Aorta (tissue), 5 donors: ENCODE results near the gene ASPHD1. TPM values are rescaled to one million over a fixed set of nuclear protein-coding genes. Genes with fewer than 3 reads are reported as not detected.
"Not testable (repeated sequence)": the region's sequence is repeated elsewhere in the genome, so short reads cannot be mapped to it uniquely, and the experiment has no call there.

Experiments used
- ATAC-seq: fragments of 200-7000 bp; cut with Tn5 transposase; one replicate; pipeline ENCODE4 v1.9.1; 2022; ENCODE audit warnings: moderate library complexity; ENCODE audit not compliant: low FRiP score
- DNase-seq, 2 donors: peaks; one replicate each; pipeline ENCODE4 v3.0.0-alpha.2; 2020
- H3K27ac ChIP-seq, 2 donors: one replicate each; pipeline ENCODE4 v1.5.1; 2013; ENCODE audit warnings: low read length in 2 of 2, mild to moderate bottlenecking in 2 of 2, moderate library complexity in 2 of 2, control low read depth in 1 of 2, inconsistent platforms in 1 of 2, low read depth in 1 of 2
- H3K27me3 ChIP-seq, 2 donors: one replicate each; pipeline ENCODE4 v1.6.1; 2013; ENCODE audit warnings: control low read depth in 1 of 2, low read length in 1 of 2, mild to moderate bottlenecking in 1 of 2, moderate library complexity in 1 of 2; ENCODE audit not compliant: insufficient read depth in 2 of 2, control insufficient read depth in 1 of 2
- H3K36me3 ChIP-seq, 2 donors: one replicate each; pipeline ENCODE4 v1.6.1; 2013; ENCODE audit warnings: control low read depth in 1 of 2, low read length in 1 of 2, mild to moderate bottlenecking in 1 of 2; ENCODE audit not compliant: insufficient read depth in 2 of 2, control insufficient read depth in 1 of 2
- H3K4me1 ChIP-seq, 2 donors: one replicate each; pipeline ENCODE4 v1.6.1; 2013; ENCODE audit warnings: low read length in 2 of 2, control low read depth in 1 of 2, mild to moderate bottlenecking in 1 of 2, moderate library complexity in 1 of 2; ENCODE audit not compliant: insufficient read depth in 2 of 2, control insufficient read depth in 1 of 2
- H3K4me3 ChIP-seq, 2 donors: one replicate each; pipeline ENCODE4 v1.5.1; 2013; ENCODE audit warnings: low read length in 2 of 2, control low read depth in 1 of 2, mild to moderate bottlenecking in 1 of 2
- H3K9me3 ChIP-seq: one replicate; pipeline ENCODE4 v1.6.1; 2013; ENCODE audit warnings: mild to moderate bottlenecking, low read length; ENCODE audit not compliant: control insufficient read depth
- WGBS, 2 donors: extraction: QIAGEN DNeasy Blood & Tissue Kit; methylation state at CpG; one replicate each; pipeline ENCODE4 v1.1.7; 2013; 5-methylcytosine and 5-hydroxymethylcytosine counted together
- intact Hi-C, 2 donors: fragments of 100-400 bp; cut with DNase I; formaldehyde crosslinking; loops; one replicate each; pipeline versions ENCODE4 v1.14.2 to v1.15.0; 2022
- polyA plus RNA-seq, 2 donors: library from polyadenylated mRNA; stranded (reverse); fragments of 200-250 nt; gene quantifications; one replicate each; pipeline ENCODE4 v1.2.3, GENCODE V29; 2013
- total RNA-seq, 2 donors: library from RNA; stranded (reverse); fragmentation: NEBNext Ultra II Directional; extraction: Animal tissue kit (Norgen Biotek cat#: 25700); gene quantifications; one replicate each; pipeline ENCODE4 v1.2.1, GENCODE V29; 2021
- donor health status: healthy with polysubstance abuse.
- donor health status: Bipolar disorder and iron deficiency.
- donor health status: DM: no; HTN: no; CAD: no.
- donor health status: DM: no; HTN: no; CAD: no.
- donor health status: DM: yes; HTN: yes; CAD: no.

Gene ASPHD1
- total and polyA plus RNA-seq, 4 donors: 0.39 to 0.48 (median 0.46) TPM; not detected in 1

GRCh38 chr16:29873319-29873718 is 27.0 kb upstream of the ASPHD1 start:
- intact Hi-C loops: no loop called here

GRCh38 chr16:29875206-29875605 is 25.1 kb upstream of the ASPHD1 start:
- H3K27ac ChIP-seq: no peak overlapping the region
- no peaks in the 10 kb centered on the region for H3K9me3 ChIP-seq
- ATAC-seq (no peak), DNase-seq (no peak)
- intact Hi-C loops: no loop called here
- H3K27me3 ChIP-seq: no peaks in the 10 kb centered on the region
- 91 to 96% methylated on average over 6 of the region's 6 CpGs for WGBS, 2 donors
- H3K4me3 ChIP-seq: no peak overlapping the region
- H3K4me1 ChIP-seq: no peaks in the 10 kb centered on the region
- H3K36me3 ChIP-seq: no peaks in the 10 kb centered on the region

More at GRCh38 chr16:29873319-29873718, 27.0 kb upstream of the ASPHD1 start:
- Histone ChIP-seq H3K36me3 (no peaks in the 10 kb centered on the region), H3K4me3 (no peak overlapping the region), H3K27ac (no peak overlapping the region), H3K27me3 (no peaks in the 10 kb centered on the region), H3K4me1 (no peaks in the 10 kb centered on the region), H3K9me3 (no peaks in the 10 kb centered on the region)
- ATAC-seq (no peak), DNase-seq (no peak)
- WGBS, 2 donors: 91 to 93% methylated on average over 26 of the region's 26 CpGs

GRCh38 chr16:29876217-29876593 is 24.1 kb upstream of the ASPHD1 start:
- no peaks in the 10 kb centered on the region for H3K36me3 ChIP-seq
- DNase-seq (no peak), ATAC-seq (no peak)
- no peaks in the 10 kb centered on the region for H3K4me1 ChIP-seq
- intact Hi-C loops: no loop called here
- H3K9me3 ChIP-seq: no peaks in the 10 kb centered on the region
- H3K4me3 ChIP-seq: no peak overlapping the region
- H3K27ac ChIP-seq: no peak overlapping the region
- H3K27me3 ChIP-seq: no peaks in the 10 kb centered on the region
- 27 to 35% methylated on average over 18 of the region's 18 CpGs for WGBS, 2 donors

GRCh38 chr16:29876594-29877249 is 23.6 kb upstream of the ASPHD1 start:
- Histone ChIP-seq H3K4me3 (no peak overlapping the region), H3K27me3 (no peaks in the 10 kb centered on the region)
- 5 to 10% methylated on average over 44 to 45 of the region's 45 CpGs for WGBS, 2 donors

GRCh38 chr16:29877266-29877961 is 22.9 kb upstream of the ASPHD1 start:
- no peaks in the 10 kb centered on the region for H3K9me3 ChIP-seq
- DNase-seq (no peak), ATAC-seq (no peak)
- H3K27me3 ChIP-seq: no peaks in the 10 kb centered on the region
- no peaks in the 10 kb centered on the region for H3K4me1 ChIP-seq
- WGBS, 2 donors: 10 to 16% methylated on average over 28 of the region's 28 CpGs
- no peak overlapping the region for H3K27ac ChIP-seq
- intact Hi-C loops: no loop called here
- H3K36me3 ChIP-seq: no peaks in the 10 kb centered on the region
- no peak overlapping the region for H3K4me3 ChIP-seq

More at GRCh38 chr16:29876594-29877249, 23.6 kb upstream of the ASPHD1 start:
- Histone ChIP-seq H3K36me3 (no peaks in the 10 kb centered on the region), H3K27ac (no peak overlapping the region), H3K4me1 (no peaks in the 10 kb centered on the region), H3K9me3 (no peaks in the 10 kb centered on the region)
- ATAC-seq: no peak
- intact Hi-C loops: no loop called here
- no peak for DNase-seq

GRCh38 chr16:29878172-29878571 is 22.1 kb upstream of the ASPHD1 start:
- H3K9me3 ChIP-seq: no peaks in the 10 kb centered on the region
- no peaks in the 10 kb centered on the region for H3K4me1 ChIP-seq
- WGBS, 2 donors: 87 to 92% methylated on average over 14 of the region's 14 CpGs
- no peaks in the 10 kb centered on the region for H3K36me3 ChIP-seq
- H3K27me3 ChIP-seq: no peaks in the 10 kb centered on the region
- DNase-seq (no peak), ATAC-seq (no peak)
- intact Hi-C loops: no loop called here
- no peak overlapping the region for H3K4me3 ChIP-seq
- no peak overlapping the region for H3K27ac ChIP-seq

- no peaks in the 10 kb centered on the region for H3K4me1 ChIP-seq
- no peak overlapping the region for H3K4me3 ChIP-seq
- no peak for DNase-seq
- no peak overlapping the region for H3K27ac ChIP-seq
- 92 to 96% methylated on average over 3 of the region's 3 CpGs for WGBS, 2 donors
- intact Hi-C loops: no loop called here
- H3K27me3 ChIP-seq: no peaks in the 10 kb centered on the region
- H3K36me3 ChIP-seq: no peaks in the 10 kb centered on the region
- ATAC-seq: no peak
- no peaks in the 10 kb centered on the region for H3K9me3 ChIP-seq
Observed at GRCh38 chr16:29881050-29881449, 19.2 kb upstream of the ASPHD1 start.

GRCh38 chr16:29883987-29884386 is 16.3 kb upstream of the ASPHD1 start:
- H3K36me3 ChIP-seq: no peaks in the 10 kb centered on the region
- H3K4me1 ChIP-seq: no peaks in the 10 kb centered on the region
- H3K27me3 ChIP-seq: no peaks in the 10 kb centered on the region
- no peak overlapping the region for H3K27ac ChIP-seq
- ATAC-seq (no peak), DNase-seq (no peak)
- no peak overlapping the region for H3K4me3 ChIP-seq
- H3K9me3 ChIP-seq: no peaks in the 10 kb centered on the region
- 88 to 89% methylated on average over 6 of the region's 6 CpGs for WGBS, 2 donors
- intact Hi-C loops: no loop called here

GRCh38 chr16:29889372-29889771 is 10.9 kb upstream of the ASPHD1 start:
- H3K9me3 ChIP-seq, H3K4me3 ChIP-seq, DNase-seq, H3K4me1 ChIP-seq, ATAC-seq, H3K27ac ChIP-seq, H3K36me3 ChIP-seq, H3K27me3 ChIP-seq, intact Hi-C loops: not testable (repeated sequence)
- WGBS, 2 donors: 77 to 92% methylated on average over 3 of the region's 3 CpGs
